ENCODE data around the gene AP2B1. TPM values are rescaled to one million over a fixed set of nuclear protein-coding genes. Genes with fewer than 3 reads are reported as not detected.
A peak's percentile ranks its signal among the peaks of the same experiment; 100 is the strongest.

AP2B1 gene
- total RNA-seq, 1 donor from 2014 or later, result 142 TPM

DNA sequence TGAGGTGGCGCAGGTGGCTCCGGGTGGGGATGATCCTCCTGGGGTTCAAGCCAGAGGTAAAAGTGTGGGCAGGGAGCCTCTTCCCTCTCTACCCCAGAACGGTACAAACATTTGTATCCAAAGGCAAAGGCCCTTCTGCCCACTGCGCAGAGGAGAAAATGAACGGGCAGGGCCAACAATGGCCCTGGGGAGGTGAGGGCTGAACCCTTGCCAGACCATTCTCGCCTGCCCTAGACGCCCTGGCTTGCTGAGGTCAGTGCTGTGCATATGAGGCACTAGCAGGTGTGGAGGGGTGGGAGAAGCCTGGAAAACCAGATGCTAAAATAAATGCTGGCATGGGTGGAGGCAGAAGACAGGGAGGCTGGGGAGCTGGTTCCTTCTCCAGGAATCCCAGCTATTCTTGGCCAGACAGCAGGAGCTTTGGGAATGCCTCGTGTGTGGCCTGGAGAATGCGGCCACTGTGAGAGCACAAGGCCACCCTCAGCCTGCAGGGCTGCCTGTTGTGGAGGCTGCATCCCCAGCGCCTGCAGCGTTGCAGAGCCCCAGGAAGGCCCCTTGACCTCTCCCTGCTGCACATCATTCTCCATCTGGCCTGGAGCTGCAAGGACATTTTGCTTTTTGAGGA, 178.1 kb downstream of the AP2B1 start:
- no peak overlapping the region for H3K4me3 ChIP-seq (ENCODE audit: low read depth, low read length)
- TF ChIP-seq, protein P1, sequence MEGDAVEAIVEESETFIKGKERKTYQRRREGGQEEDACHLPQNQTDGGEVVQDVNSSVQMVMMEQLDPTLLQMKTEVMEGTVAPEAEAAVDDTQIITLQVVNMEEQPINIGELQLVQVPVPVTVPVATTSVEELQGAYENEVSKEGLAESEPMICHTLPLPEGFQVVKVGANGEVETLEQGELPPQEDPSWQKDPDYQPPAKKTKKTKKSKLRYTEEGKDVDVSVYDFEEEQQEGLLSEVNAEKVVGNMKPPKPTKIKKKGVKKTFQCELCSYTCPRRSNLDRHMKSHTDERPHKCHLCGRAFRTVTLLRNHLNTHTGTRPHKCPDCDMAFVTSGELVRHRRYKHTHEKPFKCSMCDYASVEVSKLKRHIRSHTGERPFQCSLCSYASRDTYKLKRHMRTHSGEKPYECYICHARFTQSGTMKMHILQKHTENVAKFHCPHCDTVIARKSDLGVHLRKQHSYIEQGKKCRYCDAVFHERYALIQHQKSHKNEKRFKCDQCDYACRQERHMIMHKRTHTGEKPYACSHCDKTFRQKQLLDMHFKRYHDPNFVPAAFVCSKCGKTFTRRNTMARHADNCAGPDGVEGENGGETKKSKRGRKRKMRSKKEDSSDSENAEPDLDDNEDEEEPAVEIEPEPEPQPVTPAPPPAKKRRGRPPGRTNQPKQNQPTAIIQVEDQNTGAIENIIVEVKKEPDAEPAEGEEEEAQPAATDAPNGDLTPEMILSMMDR (conservative IDR thresholded peaks at IDR 0.05; ENCODE audit: low read depth, low read length), result no peak
- no peak for DNase-seq (ENCODE audit: low read depth)

DNA sequence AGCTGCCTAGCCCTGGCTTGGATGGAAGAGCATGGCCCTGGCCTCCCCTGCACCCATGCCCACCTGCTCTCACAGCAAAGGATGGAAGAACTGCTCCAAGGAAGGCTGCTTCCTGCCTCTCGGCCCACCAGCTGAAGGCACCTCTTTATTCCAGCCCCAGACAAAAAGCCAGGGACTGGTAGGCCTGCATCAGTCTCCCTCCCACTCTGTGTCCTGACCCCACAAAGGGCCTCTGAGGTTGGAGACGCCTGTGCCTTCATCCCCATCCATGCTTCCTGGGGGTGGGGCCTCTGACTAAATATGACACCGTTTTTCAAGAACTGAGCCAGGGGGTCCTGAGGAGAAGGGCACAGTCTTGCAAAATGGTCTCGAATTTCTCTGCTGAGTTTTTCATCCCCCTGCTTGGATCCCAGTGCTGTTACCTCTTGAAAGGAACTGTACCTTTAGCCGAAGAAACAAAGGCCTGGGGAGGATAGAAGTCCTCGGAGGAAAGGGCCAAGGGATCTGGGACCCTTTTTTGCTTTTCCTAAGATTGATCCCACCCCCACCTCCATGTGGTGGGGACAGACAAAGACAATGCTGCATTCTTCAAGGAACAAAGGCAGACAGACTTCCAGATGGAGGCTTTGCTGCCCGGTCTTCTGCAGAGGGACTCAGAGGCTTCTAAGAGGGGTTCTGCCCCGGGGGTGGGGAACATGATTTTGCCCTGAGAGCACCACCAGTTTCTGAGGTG, 178.8 kb downstream of the AP2B1 start:
- DNase-seq (ENCODE audit: low read depth), result no peak
- TF ChIP-seq, protein P1 (conservative IDR thresholded peaks at IDR 0.05; ENCODE audit: low read depth, low read length), result no peak
- H3K4me3 ChIP-seq (ENCODE audit: low read depth, low read length), result no peak overlapping the region

DNA sequence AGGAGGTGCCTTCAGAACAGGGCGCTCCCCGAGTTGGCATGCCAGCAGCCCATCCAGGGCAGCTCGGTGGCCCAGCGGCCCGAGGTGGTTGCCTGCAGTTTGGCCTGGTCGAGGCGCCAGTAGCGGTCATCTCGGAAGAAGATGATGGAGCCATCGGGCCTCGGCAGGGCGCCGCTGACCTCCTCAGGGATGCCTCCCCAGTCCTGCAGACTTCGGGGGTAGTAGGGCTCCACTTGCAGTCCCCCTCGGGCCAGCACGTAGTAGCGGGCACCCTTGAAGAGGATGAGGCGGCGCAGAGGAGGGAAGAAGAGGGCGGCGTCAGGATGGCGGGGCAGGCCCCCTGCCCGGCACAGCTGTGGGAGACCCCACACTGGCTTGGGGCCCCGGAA, 179.4 kb downstream of the AP2B1 start:
- TF ChIP-seq, protein P1 (conservative IDR thresholded peaks at IDR 0.05; ENCODE audit: low read depth, low read length), result no peak
- H3K4me3 ChIP-seq (ENCODE audit: low read depth, low read length), result no peak overlapping the region

DNA sequence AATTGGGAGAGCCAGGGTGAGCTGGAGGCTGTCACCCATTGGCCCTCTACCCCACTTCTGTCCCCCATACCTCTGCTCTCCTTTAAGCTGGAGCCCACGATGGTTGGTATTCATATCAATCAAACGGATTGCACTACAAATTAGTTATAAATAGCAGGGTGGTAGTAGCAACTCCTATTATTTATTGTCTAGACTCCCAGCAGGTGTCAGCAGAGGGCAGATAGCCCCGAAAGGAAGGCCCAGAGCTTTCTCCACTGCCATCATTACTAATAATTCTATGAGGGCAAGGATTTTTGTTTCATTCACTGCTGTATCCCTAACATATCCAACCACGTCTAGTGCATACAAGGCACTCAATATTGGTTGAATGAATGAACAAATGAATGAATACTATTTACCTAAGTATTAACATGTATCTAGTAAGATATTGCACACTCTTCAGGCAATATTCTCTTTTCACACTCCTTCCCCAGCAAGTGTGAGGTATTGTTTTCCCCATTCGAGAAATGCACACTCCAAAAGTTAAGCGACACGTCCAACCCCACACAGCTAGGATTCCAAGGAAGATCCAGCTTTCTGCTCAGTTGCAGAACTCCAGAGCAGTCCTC, 179.9 kb downstream of the AP2B1 start:
- DNase-seq (ENCODE audit: low read depth), result no peak
- H3K4me3 ChIP-seq (ENCODE audit: low read depth, low read length), result no peak overlapping the region
- TF ChIP-seq, protein P1 (conservative IDR thresholded peaks at IDR 0.05; ENCODE audit: low read depth, low read length), result peak; percentile 80

More for the DNA sequence above, 179.4 kb downstream of the AP2B1 start:
- DNase-seq (ENCODE audit: low read depth), result no peak

DNA sequence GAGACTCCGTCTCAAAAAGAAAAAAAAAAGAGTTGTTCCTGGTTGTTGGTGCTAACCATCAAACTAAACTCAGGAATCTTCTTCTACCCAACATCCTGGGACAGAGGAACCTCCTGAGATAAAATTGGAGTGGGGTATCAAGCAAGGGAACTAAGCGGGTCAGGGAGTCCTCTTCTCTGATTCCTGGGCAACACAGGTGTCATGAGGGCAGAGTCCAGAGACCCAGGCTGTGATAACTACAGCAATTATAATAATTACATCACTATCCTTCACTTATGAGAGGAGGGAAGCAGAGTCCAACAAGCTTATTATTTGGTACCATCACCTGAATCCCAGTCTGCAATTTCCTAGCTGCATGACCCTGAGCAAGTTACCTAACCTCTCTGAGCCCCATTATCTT, 181.7 kb downstream of the AP2B1 start:
- TF ChIP-seq, protein P1 (conservative IDR thresholded peaks at IDR 0.05; ENCODE audit: low read depth, low read length), result no peak
- no peak overlapping the region for H3K4me3 ChIP-seq (ENCODE audit: low read depth, low read length)
- no peak for DNase-seq (ENCODE audit: low read depth)

DNA sequence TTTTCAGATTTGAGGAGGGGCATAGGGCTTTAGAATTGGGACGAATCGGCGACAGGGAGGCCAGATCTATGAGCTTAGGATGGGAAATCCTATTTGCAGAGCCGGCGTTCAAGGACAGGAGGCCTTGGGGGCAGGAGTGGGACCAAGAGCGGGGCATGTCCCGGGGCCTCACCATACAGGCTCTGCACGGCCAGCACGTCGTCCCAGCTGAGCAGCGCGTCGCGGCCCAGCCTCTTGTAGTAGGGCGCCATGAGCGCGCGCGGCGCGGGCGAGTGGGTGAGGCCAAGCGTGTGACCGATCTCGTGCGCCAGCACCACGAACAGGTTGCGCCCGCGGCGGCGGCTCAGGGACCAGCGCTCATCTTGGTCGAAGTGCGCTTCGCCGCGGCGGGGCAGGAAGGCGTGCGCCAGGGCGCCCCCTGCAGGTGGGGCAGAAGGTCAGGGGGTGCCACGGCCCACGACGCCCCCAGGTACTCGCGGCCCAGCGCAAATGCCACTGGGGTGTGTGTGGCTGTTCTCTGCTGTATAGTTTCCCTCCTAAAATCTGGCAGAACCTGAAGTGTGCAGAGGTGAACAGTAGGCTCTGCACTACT, 182.9 kb downstream of the AP2B1 start:
- DNase-seq (ENCODE audit: low read depth), result no peak
- TF ChIP-seq, protein P1 (conservative IDR thresholded peaks at IDR 0.05; ENCODE audit: low read depth, low read length), result peak; percentile 32
- H3K4me3 ChIP-seq (ENCODE audit: low read depth, low read length), result no peak overlapping the region
